Measurements from ENCODE around the gene GNB1L. TPM values are rescaled to one million over a fixed set of nuclear protein-coding genes. Genes with fewer than 3 reads are reported as not detected.
A peak's percentile ranks its signal among the peaks of the same experiment; 100 is the strongest.
"Not testable (repeated sequence)": the region's sequence is repeated elsewhere in the genome, so short reads cannot be mapped to it uniquely, and the experiment has no call there.

The GNB1L gene
- total RNA-seq, 3 donors from 2014 or later: 25.9 to 26.3 (median 26.0) TPM

GRCh38 chr22:19783586-19784383 is 70.9 kb downstream of the GNB1L start:
- no peaks in the 10 kb centered on the region for H3K9me3 Mint-ChIP-seq
- H3K36me3 Mint-ChIP-seq (ENCODE audit: insufficient read depth): peaks cover 3% of the 10 kb centered on the region
- H3K4me3 Mint-ChIP-seq: no peak overlapping the region

GRCh38 chr22:19782533-19782932 is 72.1 kb downstream of the GNB1L start:
- H3K9me3 Mint-ChIP-seq: no peaks in the 10 kb centered on the region
- no peak for ATAC-seq
- peaks cover 3% of the 10 kb centered on the region for H3K36me3 Mint-ChIP-seq (ENCODE audit: insufficient read depth)
- no peak for DNase-seq
- H3K4me3 Mint-ChIP-seq: no peak overlapping the region
- H3K27me3 Mint-ChIP-seq (ENCODE audit: low read depth): peaks cover 18% of the 10 kb centered on the region
- H3K4me1 Mint-ChIP-seq (ENCODE audit: low read depth): no peaks in the 10 kb centered on the region

More at GRCh38 chr22:19783586-19784383, 70.9 kb downstream of the GNB1L start:
- no peak for DNase-seq
- no peak for ATAC-seq
- H3K27me3 Mint-ChIP-seq (ENCODE audit: low read depth): peaks cover 12% of the 10 kb centered on the region
- no peaks in the 10 kb centered on the region for H3K4me1 Mint-ChIP-seq (ENCODE audit: low read depth)

- Mint-ChIP-seq H3K4me1 (ENCODE audit: low read depth) (peaks cover 12% of the 10 kb centered on the region), H3K9me3 (no peaks in the 10 kb centered on the region), H3K36me3 (ENCODE audit: insufficient read depth) (no peaks in the 10 kb centered on the region), H3K27me3 (ENCODE audit: low read depth) (peaks cover 23% of the 10 kb centered on the region), H3K4me3 (no peak overlapping the region)
- ATAC-seq (no peak), DNase-seq (no peak)
These were observed 74.9 kb downstream of the GNB1L start for GRCh38 chr22:19779685-19780268.

GRCh38 chr22:19779011-19779421 is 75.7 kb downstream of the GNB1L start:
- no peak for DNase-seq
- Mint-ChIP-seq H3K4me1 (ENCODE audit: low read depth) (peaks cover 12% of the 10 kb centered on the region), H3K4me3 (no peak overlapping the region), H3K36me3 (ENCODE audit: insufficient read depth) (no peaks in the 10 kb centered on the region), H3K9me3 (no peaks in the 10 kb centered on the region), H3K27me3 (ENCODE audit: low read depth) (peaks cover 30% of the 10 kb centered on the region)
- no peak for ATAC-seq

GRCh38 chr22:19777192-19777591 is 77.5 kb downstream of the GNB1L start:
- H3K9me3 Mint-ChIP-seq; DNase-seq; H3K4me3 Mint-ChIP-seq; ATAC-seq; H3K36me3 Mint-ChIP-seq (ENCODE audit: insufficient read depth): not testable (repeated sequence)
- peaks cover 12% of the 10 kb centered on the region for H3K4me1 Mint-ChIP-seq (ENCODE audit: low read depth)
- H3K27me3 Mint-ChIP-seq (ENCODE audit: low read depth): peaks cover 43% of the 10 kb centered on the region

- ATAC-seq (peak; percentile 21 to 36), DNase-seq (no peak)
- no peaks in the 10 kb centered on the region for H3K36me3 Mint-ChIP-seq (ENCODE audit: insufficient read depth)
- H3K9me3 Mint-ChIP-seq: no peaks in the 10 kb centered on the region
- no peak overlapping the region for H3K4me3 Mint-ChIP-seq
- peaks cover 50% of the 10 kb centered on the region for H3K27me3 Mint-ChIP-seq (ENCODE audit: low read depth)
- H3K4me1 Mint-ChIP-seq (ENCODE audit: low read depth): peaks cover 12% of the 10 kb centered on the region
These were observed 78.1 kb downstream of the GNB1L start for GRCh38 chr22:19776433-19777031.

GRCh38 chr22:19775496-19776325 is 79.0 kb downstream of the GNB1L start:
- no peaks in the 10 kb centered on the region for H3K36me3 Mint-ChIP-seq (ENCODE audit: insufficient read depth)
- ATAC-seq (no peak), DNase-seq (no peak)
- no peak overlapping the region for H3K4me3 Mint-ChIP-seq
- H3K27me3 Mint-ChIP-seq (ENCODE audit: low read depth): peaks cover 55% of the 10 kb centered on the region
- H3K4me1 Mint-ChIP-seq (ENCODE audit: low read depth): peaks cover 12% of the 10 kb centered on the region
- no peaks in the 10 kb centered on the region for H3K9me3 Mint-ChIP-seq

- no peaks in the 10 kb centered on the region for H3K36me3 Mint-ChIP-seq (ENCODE audit: insufficient read depth)
- no peaks in the 10 kb centered on the region for H3K9me3 Mint-ChIP-seq
- no peak overlapping the region for H3K4me3 Mint-ChIP-seq
- H3K4me1 Mint-ChIP-seq (ENCODE audit: low read depth): peaks cover 12% of the 10 kb centered on the region
- peaks cover 64% of the 10 kb centered on the region for H3K27me3 Mint-ChIP-seq (ENCODE audit: low read depth)
- DNase-seq (no peak), ATAC-seq (no peak)
These were observed 80.0 kb downstream of the GNB1L start for GRCh38 chr22:19774628-19775027.

- Mint-ChIP-seq H3K27me3 (ENCODE audit: low read depth) (peaks cover 66% of the 10 kb centered on the region), H3K4me3 (no peak overlapping the region), H3K4me1 (ENCODE audit: low read depth) (peaks cover 12% of the 10 kb centered on the region), H3K9me3 (no peaks in the 10 kb centered on the region), H3K36me3 (ENCODE audit: insufficient read depth) (no peaks in the 10 kb centered on the region)
- no peak for DNase-seq
- no peak for ATAC-seq
These were observed 81.1 kb downstream of the GNB1L start for GRCh38 chr22:19773470-19774040.

GRCh38 chr22:19772673-19773469 is 81.8 kb downstream of the GNB1L start:
- no peaks in the 10 kb centered on the region for H3K36me3 Mint-ChIP-seq (ENCODE audit: insufficient read depth)
- H3K9me3 Mint-ChIP-seq: no peaks in the 10 kb centered on the region
- peaks cover 12% of the 10 kb centered on the region for H3K4me1 Mint-ChIP-seq (ENCODE audit: low read depth)
- ATAC-seq: no peak
- no peak overlapping the region for H3K4me3 Mint-ChIP-seq
- peaks cover 68% of the 10 kb centered on the region for H3K27me3 Mint-ChIP-seq (ENCODE audit: low read depth)
- DNase-seq: no peak

GRCh38 chr22:19772422-19772672 is 82.3 kb downstream of the GNB1L start:
- Mint-ChIP-seq H3K27me3 (ENCODE audit: low read depth) (peaks cover 73% of the 10 kb centered on the region), H3K4me3 (no peak overlapping the region), H3K36me3 (ENCODE audit: insufficient read depth) (no peaks in the 10 kb centered on the region), H3K4me1 (ENCODE audit: low read depth) (peaks cover 14% of the 10 kb centered on the region), H3K9me3 (no peaks in the 10 kb centered on the region)
- no peak for ATAC-seq
- no peak for DNase-seq

- DNase-seq: no peak
- no peaks in the 10 kb centered on the region for H3K36me3 Mint-ChIP-seq (ENCODE audit: insufficient read depth)
- no peaks in the 10 kb centered on the region for H3K9me3 Mint-ChIP-seq
- peaks cover 73% of the 10 kb centered on the region for H3K27me3 Mint-ChIP-seq (ENCODE audit: low read depth)
- H3K4me3 Mint-ChIP-seq: no peak overlapping the region
- ATAC-seq: no peak
- H3K4me1 Mint-ChIP-seq (ENCODE audit: low read depth): peaks cover 4% of the 10 kb centered on the region
These were observed 84.1 kb downstream of the GNB1L start for GRCh38 chr22:19770349-19771220.

GRCh38 chr22:19769393-19769715 is 85.3 kb downstream of the GNB1L start:
- ATAC-seq (no peak), DNase-seq (no peak)
- Mint-ChIP-seq H3K9me3 (no peaks in the 10 kb centered on the region), H3K27me3 (ENCODE audit: low read depth) (peaks cover 80% of the 10 kb centered on the region), H3K36me3 (ENCODE audit: insufficient read depth) (no peaks in the 10 kb centered on the region), H3K4me3 (no peak overlapping the region), H3K4me1 (ENCODE audit: low read depth) (peaks cover 9% of the 10 kb centered on the region)

Data from activated T-cell treated with anti-CD3 and anti-CD28 coated beads, Interleukin-2, amount 50 U/mL, for 4 hours (primary cell).